HG03159 (cell line): Measurements from ENCODE around the gene PACSIN3.

Experiments used
- ATAC-seq: cut with Tn5 transposase; IDR thresholded peaks from one replicate; pipeline ENCODE4 v1.9.1; 2021; ENCODE audit warnings: mild to moderate bottlenecking, moderate library complexity; ENCODE audit not compliant: unreplicated experiment

The PACSIN3 gene

DNA sequence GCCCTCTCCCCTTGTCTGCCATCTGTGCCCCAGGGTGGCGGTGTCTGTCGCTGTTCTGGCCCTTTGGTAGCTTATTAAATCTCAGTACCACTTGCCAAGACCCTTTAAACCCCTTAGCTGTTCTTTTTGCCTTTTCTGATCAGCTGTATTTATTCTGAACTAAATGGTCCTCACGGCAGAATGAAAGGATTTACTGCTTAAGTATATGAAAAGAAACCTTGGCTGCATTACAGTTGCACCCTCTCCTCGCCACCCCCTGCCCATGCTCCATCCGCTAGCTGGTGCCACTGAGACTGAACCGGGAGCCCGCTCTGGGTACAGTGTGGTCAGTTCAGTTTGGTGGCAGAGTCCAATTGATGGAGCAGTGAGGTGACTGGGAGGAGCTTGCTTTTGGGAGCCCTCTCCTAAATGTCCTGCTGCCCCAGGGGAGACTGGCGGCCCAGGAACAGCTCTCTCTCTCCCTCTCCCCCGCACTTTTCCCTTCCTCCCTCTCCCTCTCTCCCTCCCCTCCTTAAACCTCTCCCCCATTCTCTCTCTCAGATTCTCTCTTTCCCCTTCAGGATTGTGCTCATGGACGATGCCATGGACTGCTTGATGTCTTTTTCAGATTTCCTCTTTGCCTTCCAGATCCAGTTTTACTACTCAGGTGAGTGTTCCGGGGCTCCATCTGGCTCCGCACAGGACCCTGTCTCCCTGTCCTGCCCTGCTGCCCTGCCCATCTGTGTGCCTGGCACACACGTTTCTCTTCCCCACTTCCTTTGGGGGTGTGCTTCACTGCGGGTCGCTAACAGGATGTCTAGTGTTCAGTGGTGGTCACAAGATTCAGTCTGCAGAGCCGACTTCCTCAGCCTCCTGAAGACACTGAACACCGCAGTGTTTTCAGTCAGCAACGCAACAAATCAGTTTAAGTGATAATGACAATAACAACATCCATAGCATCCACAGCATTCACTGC lies 31.3 kb downstream of the PACSIN3 start:
- ATAC-seq: no peak

DNA sequence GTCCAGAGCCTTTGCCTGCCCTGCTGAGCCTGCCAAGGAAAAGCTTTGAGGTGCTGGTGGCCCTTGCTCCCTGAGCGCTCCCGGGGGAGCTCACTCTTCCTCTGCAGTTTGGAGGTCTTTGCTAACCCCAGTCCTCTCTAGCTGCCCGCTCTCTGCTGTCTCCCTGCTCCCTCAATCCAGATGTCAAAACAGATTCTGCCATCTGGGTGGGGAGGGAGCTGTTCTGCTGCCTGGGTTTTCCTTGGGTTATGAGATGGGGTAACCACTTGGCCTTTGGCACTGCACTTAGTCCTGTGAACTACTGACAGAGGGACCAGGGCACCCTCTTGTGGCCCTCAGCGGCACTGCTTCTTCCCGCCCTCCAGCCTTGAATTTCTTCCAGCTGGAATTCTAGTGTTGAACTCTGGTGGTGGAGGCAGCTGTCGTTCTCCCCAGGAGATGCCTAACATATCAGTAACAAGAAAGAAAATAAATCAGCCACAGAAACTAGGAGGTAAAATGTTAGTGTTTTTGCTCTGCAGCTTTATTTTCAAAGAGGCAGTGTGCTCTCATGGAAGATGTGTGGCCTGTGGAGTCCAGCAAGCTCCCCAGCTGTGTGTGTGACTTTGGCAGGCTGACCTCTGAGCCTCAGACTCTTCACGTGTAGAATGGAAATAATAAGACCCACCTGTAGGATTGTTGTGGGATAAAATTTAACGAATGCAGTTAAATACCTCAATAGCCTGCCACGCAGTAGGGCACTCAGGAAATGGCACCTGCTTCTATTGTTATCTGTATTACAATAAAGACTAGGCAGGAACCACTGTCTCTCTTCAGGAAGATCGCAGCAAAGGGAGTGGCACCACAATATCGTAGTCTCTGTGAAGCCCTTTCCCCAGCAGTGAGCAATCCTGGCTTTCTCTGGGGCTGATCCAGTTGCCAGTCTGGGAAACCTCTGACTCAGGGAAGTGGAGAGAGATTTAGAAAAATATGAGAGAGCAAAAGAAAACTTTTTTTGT lies 33.0 kb downstream of the PACSIN3 start:
- ATAC-seq: no peak

DNA sequence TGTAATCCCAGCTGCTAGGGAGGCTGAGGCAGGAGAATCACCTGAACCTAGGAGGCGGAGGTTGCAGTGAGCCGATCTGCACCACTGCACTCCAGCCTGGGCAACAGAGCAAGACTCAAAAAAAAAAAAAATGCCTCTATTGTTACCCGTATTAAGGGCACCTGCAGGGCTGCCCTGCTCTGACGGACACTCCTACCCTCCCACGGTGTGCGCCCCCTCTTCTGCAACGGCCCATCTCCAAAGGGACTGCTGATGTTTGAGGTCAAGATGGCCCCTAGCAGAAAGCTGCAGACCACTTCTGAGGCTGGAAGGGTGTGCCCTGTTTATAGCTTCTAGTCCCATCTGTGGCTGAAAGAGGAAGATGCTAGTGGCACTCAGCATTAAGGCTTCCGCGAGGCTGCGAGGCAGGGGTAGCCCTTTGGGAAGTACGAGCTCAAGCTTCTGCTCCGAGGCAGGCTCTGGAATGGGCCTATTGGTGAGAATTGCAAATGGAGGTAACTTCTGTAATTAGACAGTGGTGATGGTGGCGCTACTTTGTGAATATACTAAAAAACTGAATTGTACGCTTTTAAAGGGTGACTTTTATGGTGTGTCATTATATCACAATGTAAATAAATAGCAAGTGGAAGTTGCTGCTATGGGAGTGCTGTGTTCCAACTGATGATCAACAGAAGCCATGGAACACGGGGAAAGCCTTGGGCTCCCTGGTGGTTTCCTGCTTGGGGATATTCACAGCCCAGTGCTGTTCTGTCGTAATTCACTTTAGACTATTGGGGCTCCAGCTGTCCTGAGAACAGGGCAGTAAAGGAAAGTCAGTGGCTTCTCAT lies 33.9 kb downstream of the PACSIN3 start:
- no peak for ATAC-seq

DNA sequence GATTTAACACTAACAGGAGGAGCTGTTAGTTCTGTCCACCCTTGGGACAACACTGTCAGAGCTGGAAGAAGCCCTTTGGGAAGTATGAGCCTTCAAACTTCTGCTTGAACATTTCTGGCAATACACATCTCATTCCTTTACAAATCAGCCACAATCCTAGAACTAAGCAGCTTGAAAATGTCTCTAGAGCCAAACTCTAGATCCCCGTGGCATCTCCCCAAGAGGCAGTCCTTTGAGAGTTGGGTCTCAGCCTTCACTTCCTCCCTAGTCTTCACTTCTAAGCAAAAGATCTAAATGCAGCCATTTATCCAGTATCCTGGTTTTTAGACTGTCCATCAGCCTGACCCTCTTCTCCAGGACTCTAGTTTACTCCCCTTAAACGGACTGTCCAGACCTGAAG lies 36.5 kb downstream of the PACSIN3 start:
- no peak for ATAC-seq

DNA sequence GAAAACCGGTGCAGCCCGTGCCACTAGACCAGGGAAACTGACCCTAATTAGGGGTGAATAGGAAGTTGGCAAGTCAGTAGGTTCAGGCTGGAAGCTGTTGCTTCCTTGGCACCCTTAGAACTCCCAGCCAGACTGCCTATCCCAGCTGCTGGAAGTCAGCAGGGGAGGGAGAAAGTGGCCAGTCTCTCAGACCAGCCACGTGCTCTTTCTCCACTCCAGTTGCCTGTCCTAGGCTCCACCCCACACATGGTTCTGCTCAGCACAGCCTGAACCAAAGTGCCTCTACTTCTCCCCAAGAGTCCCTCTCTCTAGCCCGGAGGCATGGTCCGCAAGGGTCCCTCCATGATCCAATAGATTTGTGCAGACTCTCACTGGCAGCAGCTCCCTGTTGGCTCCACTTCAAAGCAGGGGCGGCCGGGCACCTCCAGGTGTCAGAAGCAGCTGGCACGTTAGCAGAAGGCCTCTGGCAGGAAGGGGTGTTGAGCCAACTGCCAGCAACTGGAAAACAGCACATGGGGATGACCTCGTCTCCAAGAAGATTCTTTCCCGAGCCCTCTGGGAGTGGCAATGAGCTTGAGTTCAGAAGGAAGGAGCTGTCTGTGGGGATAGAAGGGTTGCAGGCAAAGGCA lies 37.2 kb downstream of the PACSIN3 start:
- ATAC-seq: no peak

DNA sequence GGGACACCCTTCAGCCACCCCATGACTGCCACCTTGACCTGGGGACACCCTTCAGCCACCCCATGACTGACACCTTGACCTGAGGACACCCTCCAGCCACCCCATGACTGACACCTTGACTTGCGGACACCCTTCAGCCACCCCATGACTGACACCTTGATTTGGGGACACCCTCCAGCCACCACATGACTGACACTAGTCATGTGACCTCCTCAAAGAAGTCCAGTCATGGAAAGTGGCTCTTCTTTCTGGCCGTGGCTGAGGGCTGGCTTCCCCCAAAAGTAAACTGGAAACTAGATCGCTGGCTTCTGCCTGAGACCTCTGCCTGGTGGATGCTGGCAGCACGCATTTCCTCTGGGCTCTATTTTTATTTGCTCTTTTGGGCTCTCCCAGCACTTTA lies 38.0 kb downstream of the PACSIN3 start:
- ATAC-seq: no peak

DNA sequence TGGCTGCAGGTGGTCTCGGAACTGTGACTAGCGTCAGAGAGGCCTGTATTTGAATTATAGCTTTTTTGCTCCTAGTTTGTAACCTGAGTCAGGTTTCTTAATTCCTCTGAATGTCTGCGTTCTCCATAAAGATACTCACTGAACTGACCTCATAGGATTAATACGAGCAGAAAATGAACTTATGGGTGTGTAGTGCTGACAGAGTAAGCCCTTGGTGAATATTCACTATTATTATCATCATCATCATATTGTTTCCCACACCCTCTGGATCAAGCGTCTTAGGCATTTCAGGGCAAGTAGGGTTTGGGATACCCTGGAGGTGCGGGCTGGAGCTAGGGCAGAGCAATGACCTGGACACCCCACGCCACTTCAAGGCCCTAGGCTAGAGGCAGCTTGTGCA lies 38.6 kb downstream of the PACSIN3 start:
- ATAC-seq: no peak

DNA sequence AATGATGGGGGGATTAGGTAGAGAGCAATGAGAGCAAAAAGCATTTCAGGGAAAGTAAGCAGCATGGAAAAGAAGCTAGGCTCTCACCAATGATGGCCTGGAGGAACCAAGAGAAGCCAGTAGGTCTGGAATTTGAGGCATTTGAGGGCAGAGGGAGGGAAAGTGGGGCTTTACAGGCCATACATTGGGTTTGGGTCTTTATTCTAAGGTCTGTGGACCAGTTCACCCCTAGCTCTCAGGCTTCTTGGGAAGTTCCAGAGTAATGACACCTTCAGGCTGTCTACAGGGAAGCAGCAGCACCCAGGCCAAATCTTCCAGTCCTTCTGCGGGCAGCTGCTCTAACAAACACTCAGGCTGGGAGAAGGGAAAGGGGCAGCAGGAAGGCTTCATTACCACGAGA lies 39.0 kb downstream of the PACSIN3 start:
- no peak for ATAC-seq

DNA sequence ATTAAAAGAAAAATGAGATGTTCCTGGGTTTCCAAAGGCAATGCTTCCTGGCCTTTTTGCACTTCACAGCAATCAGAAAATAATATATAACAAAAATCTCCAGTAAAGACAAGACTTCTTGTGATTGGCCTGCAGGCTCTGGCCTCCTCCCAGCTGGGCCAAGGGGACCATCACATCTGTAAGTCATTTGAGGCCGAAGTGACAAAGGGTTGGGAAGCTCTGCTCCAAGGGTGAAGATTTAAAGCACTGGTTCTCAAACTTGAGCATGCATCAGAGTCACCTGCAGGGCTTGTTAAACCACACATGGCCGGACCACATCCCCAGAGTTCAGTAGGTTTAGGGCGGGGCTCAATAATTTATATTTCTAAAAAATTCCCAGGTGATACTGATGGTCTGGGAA lies 41.7 kb downstream of the PACSIN3 start:
- ATAC-seq: no peak

DNA sequence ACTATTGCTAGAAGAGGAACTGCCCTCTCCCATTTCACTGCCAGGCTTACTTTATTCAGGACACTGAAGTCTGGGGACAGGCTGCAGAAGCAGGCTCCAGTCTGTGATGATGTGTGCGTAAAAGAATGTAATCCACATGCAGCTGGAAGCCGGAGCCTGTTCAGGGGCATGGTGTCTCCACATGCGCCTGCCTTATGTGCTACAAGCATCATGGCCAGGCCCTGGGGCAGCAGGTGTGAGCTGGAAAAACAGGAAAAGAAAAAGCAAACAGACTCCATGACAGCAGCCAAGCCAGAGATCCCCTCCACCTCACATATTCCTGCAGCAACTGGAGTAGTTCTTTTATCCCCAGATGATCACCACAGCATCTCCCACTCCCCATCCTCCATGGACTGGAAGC lies 42.9 kb downstream of the PACSIN3 start:
- ATAC-seq: no peak

DNA sequence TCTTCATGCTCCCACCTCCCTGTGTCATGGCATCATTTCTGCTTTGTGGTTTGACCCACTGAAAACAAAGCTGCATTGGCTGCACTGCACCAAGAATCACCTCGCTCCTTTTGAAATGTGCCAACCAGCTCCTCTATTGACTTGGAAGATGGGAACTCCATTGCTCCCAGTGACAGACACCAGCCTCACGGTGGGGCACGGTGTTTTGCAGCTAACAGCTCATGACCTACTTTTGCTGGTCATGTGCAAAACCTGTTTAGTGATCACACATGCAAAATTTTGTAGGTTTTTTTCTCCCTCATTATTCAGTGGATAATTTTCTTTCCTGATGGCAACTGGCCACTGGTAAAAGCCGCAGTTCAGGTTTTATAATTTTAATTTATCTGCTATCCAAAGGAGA lies 46.4 kb downstream of the PACSIN3 start:
- no peak for ATAC-seq

DNA sequence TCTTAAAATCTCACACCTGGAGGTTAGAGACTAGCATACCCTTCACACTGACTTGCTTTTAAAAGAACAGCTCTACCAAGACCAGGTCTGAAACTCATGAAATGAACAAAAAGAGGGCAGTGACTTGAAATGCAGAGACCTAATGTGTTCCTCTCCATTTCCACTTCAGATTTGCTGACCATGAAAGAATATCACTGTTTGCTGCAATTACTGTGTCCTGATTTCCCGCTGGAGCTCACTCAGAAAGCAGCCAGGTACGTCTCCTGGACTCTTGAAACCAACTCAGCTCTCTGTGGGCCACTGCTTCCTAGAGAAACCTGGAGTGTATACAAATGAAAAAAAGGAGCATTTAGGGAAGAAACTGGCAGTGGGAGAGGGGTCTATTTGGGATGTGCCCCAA lies 48.8 kb downstream of the PACSIN3 start:
- ATAC-seq: no peak

DNA sequence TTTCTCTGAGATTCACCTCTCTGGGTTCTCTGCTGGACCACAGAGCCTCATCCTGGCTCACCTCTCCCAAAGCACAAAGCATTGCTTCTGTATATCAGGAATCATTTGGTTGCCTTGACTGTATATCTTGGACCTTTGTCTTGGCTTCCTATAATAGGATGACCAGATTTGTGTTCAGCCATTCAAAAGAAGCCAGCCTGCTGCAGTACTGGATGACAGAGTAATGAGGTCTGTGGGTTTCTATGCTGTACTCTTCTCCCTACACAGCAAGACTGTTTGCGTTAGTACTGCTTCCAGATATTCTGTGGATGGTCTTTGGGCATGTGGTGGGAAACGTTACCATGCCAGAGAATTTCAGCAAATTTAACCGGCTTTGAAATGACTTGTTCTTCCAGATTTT lies 49.3 kb downstream of the PACSIN3 start:
- ATAC-seq: no peak

DNA sequence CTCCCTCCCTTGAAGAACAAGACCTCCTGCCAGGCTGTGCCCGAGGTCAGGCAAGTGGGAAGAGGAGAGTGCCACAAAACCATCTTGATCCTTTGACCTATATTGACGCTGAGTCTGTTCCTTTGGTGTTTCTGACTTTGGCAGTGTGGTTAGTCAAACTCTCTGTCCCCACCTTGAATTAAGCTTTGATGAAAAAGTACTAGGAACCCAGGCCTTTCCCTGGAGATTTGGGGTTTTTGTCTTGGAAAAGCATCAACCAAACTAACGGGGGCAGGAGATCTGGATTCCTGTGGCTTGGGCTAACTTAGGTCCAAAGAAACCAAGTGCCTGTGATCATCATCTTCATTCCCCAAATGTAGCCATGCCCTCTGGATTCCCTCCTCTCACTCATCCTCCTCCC lies 49.9 kb downstream of the PACSIN3 start:
- ATAC-seq: no peak

DNA sequence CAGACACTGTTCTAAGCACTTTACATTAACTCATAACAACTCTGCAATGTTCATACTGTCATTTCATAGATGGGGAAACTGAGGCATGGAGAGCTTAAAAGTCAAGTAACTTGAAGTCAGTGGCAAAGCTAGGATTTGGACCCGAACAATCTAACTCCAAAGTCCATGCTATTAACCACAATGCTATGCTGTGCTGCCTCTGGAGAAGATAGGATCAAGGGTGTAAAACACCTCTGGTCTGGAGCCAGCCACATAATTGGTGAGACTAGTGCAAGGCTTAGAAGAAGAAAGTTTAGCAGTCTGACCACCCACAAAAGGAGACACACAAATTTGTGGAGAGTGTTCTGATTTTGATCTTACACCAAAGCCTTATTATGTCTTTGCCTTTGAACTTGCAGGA lies 53.3 kb downstream of the PACSIN3 start:
- no peak for ATAC-seq

DNA sequence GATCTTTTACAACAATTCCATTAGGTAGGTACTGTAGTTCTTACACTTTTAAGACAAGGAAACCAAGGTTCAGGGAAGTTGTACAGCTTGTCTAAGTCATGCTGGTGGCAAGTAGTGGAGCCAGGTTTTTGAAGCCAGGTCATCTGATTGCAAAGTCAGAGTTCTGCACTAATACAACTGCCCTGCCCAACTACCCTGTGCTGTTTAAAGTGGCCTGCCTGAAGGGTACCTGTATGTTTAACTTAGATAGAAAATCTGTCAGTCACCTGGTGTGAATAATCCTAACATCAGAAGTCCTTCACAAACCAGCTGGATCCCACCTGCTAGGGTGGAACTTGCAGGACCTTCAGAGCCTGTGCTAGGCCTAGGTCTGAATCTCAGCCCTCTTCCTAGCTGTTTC lies 53.7 kb downstream of the PACSIN3 start:
- no peak for ATAC-seq

DNA sequence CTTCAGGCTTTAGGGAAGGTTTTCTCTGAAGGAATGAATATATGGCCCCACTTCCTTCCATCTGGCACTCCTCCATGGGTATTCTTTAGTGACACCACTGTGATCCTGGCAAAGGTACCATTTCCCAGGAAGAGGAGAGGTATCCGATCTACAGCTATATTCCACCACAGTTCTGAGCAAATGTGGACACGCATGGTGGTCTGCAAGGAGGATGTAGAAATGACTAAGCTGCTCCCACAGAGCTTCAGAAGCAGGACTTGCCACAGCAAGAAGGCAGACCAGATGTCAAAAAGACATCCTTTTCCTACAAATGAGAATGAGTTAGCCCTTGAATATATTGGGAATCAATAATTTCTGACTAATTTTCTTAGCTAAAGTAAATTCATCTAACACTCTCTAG lies 55.1 kb downstream of the PACSIN3 start:
- no peak for ATAC-seq

DNA sequence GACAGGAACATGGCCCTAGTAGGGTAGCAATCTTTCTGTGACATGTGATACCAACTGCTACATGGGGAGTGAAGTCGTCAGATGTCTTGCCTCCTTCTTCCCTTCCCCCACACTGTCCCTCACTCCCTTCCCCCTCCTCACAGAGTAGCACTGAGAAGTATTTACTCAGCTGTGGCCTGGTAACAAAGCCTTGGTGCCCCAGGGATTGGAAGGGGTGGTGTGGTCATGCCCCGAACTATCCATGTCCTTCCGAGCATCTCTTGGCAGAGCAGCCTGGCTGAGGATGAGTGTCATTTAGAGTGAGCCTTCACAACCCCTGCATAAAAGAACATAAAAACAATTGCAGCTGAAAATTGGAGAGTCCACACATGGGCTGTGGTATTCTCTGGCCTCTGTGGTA lies 55.7 kb downstream of the PACSIN3 start:
- no peak for ATAC-seq
